PFSK-1 (cell line): Measurements from ENCODE around the gene PATL1.
A peak's percentile ranks its signal among the peaks of the same experiment; 100 is the strongest.

Experiments
- FOXP2 ChIP-seq: optimal IDR thresholded peaks from 2 replicates; pipeline ENCODE3; 2011; ENCODE audit warnings: borderline replicate concordance, control low read depth, inconsistent platforms; ENCODE audit not compliant: insufficient read depth; ENCODE audit errors: extremely low read length, extremely low read depth
- POLR2AphosphoS5 ChIP-seq: IDR thresholded peaks from 2 replicates; pipeline ENCODE4 v1.6.1; 2012; ENCODE audit warnings: low read depth, mild to moderate bottlenecking, control low read depth, low read length, moderate library complexity
- SIN3A ChIP-seq: IDR thresholded peaks from 2 replicates; pipeline ENCODE4 v1.6.1; 2012; ENCODE audit warnings: mild to moderate bottlenecking, low read length, moderate library complexity, borderline replicate concordance; ENCODE audit not compliant: insufficient read depth
- TAF1 ChIP-seq: IDR thresholded peaks from 2 replicates; pipeline ENCODE4 v1.6.1; 2012; ENCODE audit warnings: low read length, control low read depth, borderline replicate concordance; ENCODE audit not compliant: insufficient read depth
- TF ChIP-seq, protein P1 (sequence below), 2 experiments: IDR thresholded peaks; 2 replicates each; pipeline versions ENCODE4 v1.6.1 to v1.8.0; 2011 to 2012; ENCODE audit warnings: low read depth in 2 of 2, low read length in 2 of 2, control low read depth in 1 of 2, inconsistent platforms in 1 of 2, mild to moderate bottlenecking in 1 of 2, moderate library complexity in 1 of 2; ENCODE audit not compliant: insufficient read depth in 1 of 2

The PATL1 gene

DNA sequence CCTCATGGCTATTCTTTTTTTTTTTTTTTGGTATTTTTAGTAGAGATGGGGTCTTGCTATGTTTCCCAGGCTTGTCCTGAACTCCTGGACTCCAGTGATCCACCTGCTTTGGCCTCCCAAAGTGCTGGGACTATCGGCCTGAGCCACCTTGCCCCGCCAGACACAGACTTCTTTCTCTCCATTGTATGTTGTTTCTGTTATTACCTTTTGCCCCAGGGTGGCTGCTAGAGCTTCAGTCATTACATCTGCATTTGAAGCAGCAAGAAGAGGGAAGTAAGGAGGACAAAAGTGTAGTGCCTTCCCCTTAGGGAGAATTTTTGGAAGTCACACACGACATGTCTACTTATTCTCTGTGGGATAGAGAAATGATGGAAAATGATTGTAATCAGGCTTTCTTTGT, 43.1 kb downstream of the PATL1 start:
- TF ChIP-seq, protein P1, sequence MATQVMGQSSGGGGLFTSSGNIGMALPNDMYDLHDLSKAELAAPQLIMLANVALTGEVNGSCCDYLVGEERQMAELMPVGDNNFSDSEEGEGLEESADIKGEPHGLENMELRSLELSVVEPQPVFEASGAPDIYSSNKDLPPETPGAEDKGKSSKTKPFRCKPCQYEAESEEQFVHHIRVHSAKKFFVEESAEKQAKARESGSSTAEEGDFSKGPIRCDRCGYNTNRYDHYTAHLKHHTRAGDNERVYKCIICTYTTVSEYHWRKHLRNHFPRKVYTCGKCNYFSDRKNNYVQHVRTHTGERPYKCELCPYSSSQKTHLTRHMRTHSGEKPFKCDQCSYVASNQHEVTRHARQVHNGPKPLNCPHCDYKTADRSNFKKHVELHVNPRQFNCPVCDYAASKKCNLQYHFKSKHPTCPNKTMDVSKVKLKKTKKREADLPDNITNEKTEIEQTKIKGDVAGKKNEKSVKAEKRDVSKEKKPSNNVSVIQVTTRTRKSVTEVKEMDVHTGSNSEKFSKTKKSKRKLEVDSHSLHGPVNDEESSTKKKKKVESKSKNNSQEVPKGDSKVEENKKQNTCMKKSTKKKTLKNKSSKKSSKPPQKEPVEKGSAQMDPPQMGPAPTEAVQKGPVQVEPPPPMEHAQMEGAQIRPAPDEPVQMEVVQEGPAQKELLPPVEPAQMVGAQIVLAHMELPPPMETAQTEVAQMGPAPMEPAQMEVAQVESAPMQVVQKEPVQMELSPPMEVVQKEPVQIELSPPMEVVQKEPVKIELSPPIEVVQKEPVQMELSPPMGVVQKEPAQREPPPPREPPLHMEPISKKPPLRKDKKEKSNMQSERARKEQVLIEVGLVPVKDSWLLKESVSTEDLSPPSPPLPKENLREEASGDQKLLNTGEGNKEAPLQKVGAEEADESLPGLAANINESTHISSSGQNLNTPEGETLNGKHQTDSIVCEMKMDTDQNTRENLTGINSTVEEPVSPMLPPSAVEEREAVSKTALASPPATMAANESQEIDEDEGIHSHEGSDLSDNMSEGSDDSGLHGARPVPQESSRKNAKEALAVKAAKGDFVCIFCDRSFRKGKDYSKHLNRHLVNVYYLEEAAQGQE (IDR thresholded peaks at IDR 0.05; ENCODE audit: insufficient read depth in 1 of 2, low read depth in 2 of 2, low read length in 2 of 2), result no peak
- TF ChIP-seq SIN3A (no peak), POLR2AphosphoS5 (no peak), TAF1 (no peak), FOXP2 (no peak)

DNA sequence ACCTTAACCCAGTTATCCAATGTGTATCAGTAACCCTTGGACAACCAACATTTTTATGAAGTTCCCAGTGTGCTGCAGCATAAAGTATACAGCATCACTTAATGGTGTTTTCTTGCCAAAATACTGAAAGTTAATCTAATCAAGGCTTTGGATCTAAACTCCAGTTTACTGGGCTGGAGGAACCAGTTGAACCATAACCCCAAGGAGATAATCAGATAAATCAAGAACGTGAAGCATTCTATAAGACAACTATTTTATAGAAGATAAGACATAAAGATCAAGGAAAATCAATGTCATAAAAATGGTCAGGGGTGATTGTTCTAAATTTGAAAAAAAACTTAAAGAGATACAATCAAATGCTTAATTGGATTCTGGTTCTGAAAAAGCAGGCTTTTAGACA, 51.0 kb downstream of the PATL1 start:
- no peak for TF ChIP-seq POLR2AphosphoS5
- TF ChIP-seq TAF1, result no peak

DNA sequence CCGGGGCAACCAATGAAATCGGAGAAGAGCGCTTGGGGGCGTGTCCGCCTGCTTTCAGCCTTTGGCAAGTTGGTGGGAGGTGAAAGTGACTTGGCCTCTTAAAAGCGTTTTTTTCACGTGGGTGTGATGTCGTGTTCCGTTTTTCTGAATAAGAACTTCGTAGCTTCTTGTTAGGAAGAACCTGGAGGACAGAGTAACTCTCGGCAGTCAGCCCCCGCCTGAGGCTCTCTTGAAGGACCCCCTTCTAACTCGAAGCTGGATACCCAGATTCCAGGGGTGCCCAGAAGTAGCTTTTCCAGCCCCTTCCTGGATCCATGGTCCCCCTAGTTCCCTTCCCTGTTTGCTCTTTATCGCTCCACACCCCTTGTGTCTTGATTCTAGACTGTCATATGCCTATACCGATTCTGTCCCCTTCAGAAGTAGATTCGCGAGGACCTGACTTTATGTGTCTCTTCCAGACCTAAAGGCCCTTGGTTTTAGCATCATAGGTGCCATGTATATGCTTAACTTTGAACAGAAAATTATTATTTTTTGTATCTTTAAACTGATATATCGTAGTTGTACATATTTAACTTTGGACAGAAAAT, 52.3 kb downstream of the PATL1 start:
- no peak for TF ChIP-seq FOXP2
- TF ChIP-seq TAF1, result peak; percentile 79; the same call in 1 of the 2 replicates
- TF ChIP-seq POLR2AphosphoS5, result peak; percentile 80
- TF ChIP-seq SIN3A, result peak; percentile 38; the same call in 1 of the 2 replicates
- TF ChIP-seq, protein P1 (IDR thresholded peaks at IDR 0.05; ENCODE audit: insufficient read depth in 1 of 2, low read depth in 2 of 2, low read length in 2 of 2), result no peak

DNA sequence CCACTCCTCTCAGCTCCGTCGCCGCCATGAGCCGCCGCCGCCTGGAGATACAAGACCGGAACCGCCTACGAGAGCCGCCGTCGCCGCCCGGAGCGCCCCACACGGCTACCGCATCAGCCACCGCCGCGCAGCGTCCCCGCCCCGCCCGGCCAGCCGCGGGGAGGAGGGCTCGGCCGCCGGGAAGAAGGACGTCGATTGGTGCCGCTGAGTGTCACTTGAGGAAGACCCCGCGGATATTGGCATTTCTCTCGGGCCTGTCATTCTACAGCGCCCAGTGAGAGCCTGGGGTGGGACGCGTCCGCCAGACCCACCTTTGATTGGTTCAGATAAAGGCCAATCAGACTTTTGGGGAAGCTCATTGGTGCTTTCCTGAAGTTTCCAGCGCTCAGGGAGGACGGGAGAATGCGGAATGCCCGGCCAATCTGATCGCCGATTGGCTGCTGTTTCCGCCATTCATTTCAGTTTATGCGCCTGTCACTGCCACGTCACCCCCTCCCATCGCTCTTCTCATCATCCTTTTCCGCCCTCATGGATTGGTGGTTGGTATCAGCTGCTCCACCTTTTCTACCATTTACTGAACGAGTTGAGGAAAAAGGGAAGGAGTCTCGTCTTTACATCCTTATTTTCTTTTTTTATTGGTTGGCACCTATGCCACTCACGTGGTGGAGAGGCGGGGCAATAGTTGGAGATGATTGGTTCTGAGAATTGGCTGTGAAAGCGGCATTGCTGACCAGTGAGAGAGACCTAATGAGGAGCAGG, 53.0 kb downstream of the PATL1 start, which contains the start of gene OSBP:
Gene OSBP, minus strand, starts transcription at position 138 of the 759 bp plus-strand sequence. Its CDS starts 110 bp downstream, at position 28.
- TF ChIP-seq FOXP2 (peak; percentile 62), POLR2AphosphoS5 (no peak)

DNA sequence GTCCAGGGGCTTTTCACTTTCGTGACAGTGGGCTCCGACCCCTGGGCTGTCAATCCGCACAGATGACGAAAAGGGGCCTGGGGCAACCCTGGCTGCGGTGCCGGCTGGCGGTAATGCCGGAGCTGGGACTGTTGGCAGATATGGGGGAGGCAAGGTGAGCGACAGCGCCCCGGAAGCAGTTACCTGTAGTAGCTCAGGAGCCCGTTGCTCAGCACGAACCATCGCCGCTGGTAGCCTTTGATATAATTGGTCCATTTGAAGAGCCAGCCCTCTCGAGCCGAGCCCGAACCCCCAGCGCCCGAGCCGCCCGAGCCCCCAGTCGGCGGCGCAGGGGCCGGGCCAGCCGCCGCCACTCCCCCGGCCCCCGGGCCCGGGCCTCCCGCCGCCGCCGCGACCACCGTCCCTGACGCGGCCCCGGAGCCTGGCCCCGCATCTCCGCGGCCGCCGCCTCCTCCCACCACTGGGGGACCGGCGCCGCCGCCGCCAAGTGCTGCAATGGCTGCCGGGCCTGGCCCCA, 53.7 kb downstream of the PATL1 start:
- TF ChIP-seq, protein P1 (IDR thresholded peaks at IDR 0.05; ENCODE audit: insufficient read depth in 1 of 2, low read depth in 2 of 2, low read length in 2 of 2), result no peak
- no peak for TF ChIP-seq SIN3A
- TF ChIP-seq POLR2AphosphoS5, result no peak
- TF ChIP-seq FOXP2, result no peak
- TF ChIP-seq TAF1, result no peak
